Kidney (tissue), 14 donors: ENCODE results near the gene TXNDC11. TPM values are rescaled to one million over a fixed set of nuclear protein-coding genes. Genes with fewer than 3 reads are reported as not detected.

Source experiments
- DNase-seq, 5 donors: peaks; one replicate each; pipeline ENCODE4 v3.0.0-alpha.2; 2013 to 2020
- FAIRE-seq: peaks from 2 replicates; lab custom pipeline; 2012; peaks lifted over from hg19 to GRCh38; lab: Jason Lieb, UNC
- H3K27ac ChIP-seq, 2 donors: one replicate each; pipeline ENCODE4 v1.7.0; 2013; ENCODE audit warnings: low read depth in 2 of 2, low read length in 2 of 2, inconsistent platforms in 1 of 2
- H3K27me3 ChIP-seq: one replicate; pipeline ENCODE4 v1.7.1; 2013; ENCODE audit warnings: low read length, inconsistent platforms; ENCODE audit not compliant: control insufficient read depth, insufficient read depth
- H3K36me3 ChIP-seq, 3 donors: one replicate each; pipeline versions ENCODE4 v1.7.0 to v1.7.1; 2013; ENCODE audit warnings: low read length in 3 of 3, control low read depth in 1 of 3, inconsistent platforms in 1 of 3; ENCODE audit not compliant: insufficient read depth in 3 of 3, control insufficient read depth in 2 of 3
- H3K4me1 ChIP-seq, 3 donors: one replicate each; pipeline versions ENCODE4 v1.7.0 to v1.7.1; 2013; ENCODE audit warnings: low read length in 3 of 3, inconsistent platforms in 1 of 3, low read depth in 1 of 3; ENCODE audit not compliant: control insufficient read depth in 2 of 3, insufficient read depth in 2 of 3
- H3K4me3 ChIP-seq, 3 donors: one replicate each; pipeline versions ENCODE4 v1.7.0 to v1.8.1; 2013; ENCODE audit warnings: low read length in 3 of 3, control low read depth in 1 of 3, inconsistent platforms in 1 of 3
- H3K9ac ChIP-seq, 3 donors: one replicate each; pipeline versions ENCODE4 v1.7.0 to v1.7.1; 2013; ENCODE audit warnings: low read length in 3 of 3, control low read depth in 1 of 3, inconsistent platforms in 1 of 3
- H3K9me3 ChIP-seq, 3 donors: one replicate each; pipeline versions ENCODE4 v1.7.0 to v1.7.1; 2013; ENCODE audit warnings: low read length in 3 of 3, control low read depth in 1 of 3, inconsistent platforms in 1 of 3; ENCODE audit not compliant: control insufficient read depth in 2 of 3, insufficient read depth in 1 of 3
- CTCF ChIP-seq: IDR thresholded peaks from 3 replicates; pipeline ENCODE4 v1.5.1; 2012; ENCODE audit warnings: mild to moderate bottlenecking, moderate library complexity, borderline replicate concordance; ENCODE audit not compliant: insufficient read depth; ENCODE audit errors: extremely low read depth
- intact Hi-C: fragments of 100-400 bp; cut with DNase I; formaldehyde crosslinking; loops from one replicate; pipeline ENCODE4 v1.11.1; 2022
- polyA plus RNA-seq: library from polyadenylated mRNA; stranded (reverse); fragments of 350-450 nt; fragmentation: Illumina TruSeq; extraction: RNeasy Lipid Tissue Mini Kit (QIAGEN cat#74804); gene quantifications from one replicate; pipeline ENCODE4 v1.2.3, GENCODE V29; 2014; ENCODE audit warnings: low read depth, low replicate concordance; ENCODE audit not compliant: insufficient read depth
- total RNA-seq: library from RNA; stranded (reverse); fragmentation: NEBNext Ultra II Directional; extraction: Animal tissue kit (Norgen Biotek cat#: 25700); gene quantifications from one replicate; pipeline ENCODE4 v1.2.1, GENCODE V29; 2021
- donor health status: control.
- donor health status: control.
- donor health status: control.
- donor health status: control.
- donor health status: control.
- donor health status: DM: yes; HTN: yes; CAD: no.
- donor health status: Normal renal cell carcinoma (clear cell type).

Gene TXNDC11
- total and polyA plus RNA-seq, 2 donors from 2014 or later = 60.8 to 70.9 TPM

DNA sequence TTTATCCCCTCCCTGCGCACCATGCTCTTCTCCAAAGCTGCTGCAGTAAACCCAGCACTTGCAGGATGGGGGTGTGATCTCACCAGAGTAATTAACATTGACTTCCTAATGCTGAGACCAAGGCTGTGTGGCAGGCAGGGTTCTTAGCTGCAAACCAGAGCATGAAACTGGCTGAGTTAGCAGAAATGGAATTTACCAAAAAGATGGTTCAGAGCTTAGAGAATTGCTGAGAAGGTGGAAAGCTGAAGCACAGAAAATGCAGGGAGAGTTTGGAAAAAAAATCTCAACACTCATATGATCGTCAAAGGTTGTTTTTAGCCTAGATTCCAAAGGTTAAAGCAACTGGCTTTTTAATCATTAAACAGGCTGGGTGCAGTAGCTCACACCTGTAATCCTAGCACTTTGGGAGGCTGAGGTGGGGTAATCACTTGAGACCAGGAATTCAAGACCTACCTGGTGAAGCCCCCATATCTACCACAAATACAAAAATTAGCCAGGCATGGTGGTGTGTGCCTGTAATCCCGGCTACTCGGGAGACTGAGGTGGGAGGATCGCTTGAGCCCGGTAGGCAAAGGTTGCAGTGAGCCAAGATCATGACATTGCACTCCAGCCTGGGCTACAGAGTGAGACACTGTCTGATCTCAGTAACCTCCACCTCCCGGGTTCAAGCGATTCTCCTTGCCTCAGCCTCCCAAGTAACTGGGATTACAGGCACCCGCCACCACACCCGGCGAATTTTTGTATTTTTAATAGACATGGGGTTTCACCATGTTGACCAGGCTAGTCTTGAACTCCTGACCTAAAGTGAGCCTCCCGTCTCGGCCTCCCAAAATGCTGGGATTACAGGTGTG, 6.0 kb upstream of the TXNDC11 start:
- no peak overlapping the region for H3K9ac ChIP-seq
- intact Hi-C loops = no loop called here
- H3K4me3 ChIP-seq = peak overlapping the region in 1 of 3 donors; percentile 16
- H3K36me3 ChIP-seq = peaks cover 11 to 21% (median 20%) of the 10 kb centered on the region in 3 donors
- H3K27me3 ChIP-seq = no peaks in the 10 kb centered on the region
- peaks cover 3 to 22% (median 9%) of the 10 kb centered on the region in 3 donors for H3K4me1 ChIP-seq
- no peaks in the 10 kb centered on the region for H3K9me3 ChIP-seq
- peak; percentile 45 for FAIRE-seq
- no peak for TF ChIP-seq CTCF
- peak in 3 of 5 donors; percentile 29 to 67 (median 60) for DNase-seq
- H3K27ac ChIP-seq = peak overlapping the region; percentile 88 to 90

GRCh38 chr16:11747949-11748403, 5.3 kb upstream of the TXNDC11 start:
- no peaks in the 10 kb centered on the region for H3K27me3 ChIP-seq
- FAIRE-seq = no peak
- H3K36me3 ChIP-seq = peaks cover 8 to 18% (median 17%) of the 10 kb centered on the region in 3 donors
- H3K4me1 ChIP-seq = peaks cover 3 to 25% (median 12%) of the 10 kb centered on the region in 3 donors
- no peak for TF ChIP-seq CTCF
- DNase-seq = no peak
- no peaks in the 10 kb centered on the region for H3K9me3 ChIP-seq
- H3K9ac ChIP-seq = no peak overlapping the region
- peak overlapping the region; percentile 88 to 90 for H3K27ac ChIP-seq
- intact Hi-C loops = no loop called here
- peak overlapping the region in 1 of 3 donors; percentile 16 for H3K4me3 ChIP-seq

DNA sequence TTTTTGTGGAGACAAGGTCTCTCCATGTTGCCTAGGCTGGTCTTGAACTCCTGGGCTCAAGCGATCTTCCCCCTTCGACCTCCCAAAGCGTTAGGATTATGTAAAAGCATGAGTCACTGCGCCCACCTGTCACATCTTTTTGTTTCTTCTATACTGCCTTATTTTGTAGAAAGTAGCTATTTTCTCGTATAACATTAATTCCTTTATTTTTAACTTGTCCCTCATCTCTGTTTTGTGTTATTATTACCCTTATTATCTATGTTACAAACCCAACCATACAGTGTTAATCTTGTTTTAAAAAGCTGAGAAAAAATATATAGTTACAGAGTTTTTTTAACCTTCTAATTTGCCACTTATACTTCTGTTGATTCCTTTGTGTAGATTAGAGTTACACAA, 1.4 kb upstream of the TXNDC11 start:
- Histone ChIP-seq H3K27ac (peak overlapping the region; percentile 94 to 97), H3K4me1 (peaks cover 3 to 36% (median 15%) of the 10 kb centered on the region in 3 donors), H3K9ac (peak overlapping the region in 1 of 3 donors; percentile 87), H3K36me3 (no peaks in the 10 kb centered on the region), H3K27me3 (no peaks in the 10 kb centered on the region), H3K4me3 (peak overlapping the region in 1 of 3 donors; percentile 96), H3K9me3 (no peaks in the 10 kb centered on the region)
- DNase-seq (no peak), FAIRE-seq (no peak)
- no peak for TF ChIP-seq CTCF
- intact Hi-C loops = no loop called here
